PC-3 (cell line): ENCODE results near the gene CMC2. TPM values are rescaled to one million over a fixed set of nuclear protein-coding genes. Genes with fewer than 3 reads are reported as not detected.

Source experiments
- ATAC-seq: fragments of 200-7000 bp; cut with Tn5 transposase; 2 replicates; pipeline ENCODE4 v1.9.1; 2020; ENCODE audit warnings: mild to moderate bottlenecking, moderate library complexity
- BruUV-seq: library from RNA; stranded (reverse); fragments of 400-500 nt; replicated peaks from 2 replicates; lab custom pipeline; 2021; lab: Mats Ljungman, UMichigan
- CTCF ChIA-PET: fragments of 300-600 bp; sonication (Branson Sonifier 250); formaldehyde crosslinking; loops from one replicate; lab custom pipeline; 2022; ENCODE audit warnings: antibody characterized with exemption; lab: Charles Lee
- POLR2A ChIA-PET: fragments of 300-600 bp; sonication (Branson Sonifier 250); formaldehyde crosslinking; loops from one replicate; lab custom pipeline; 2022; ENCODE audit warnings: antibody characterized with exemption; ENCODE audit not compliant: unreplicated experiment; lab: Charles Lee
- DNase-seq: peaks from one replicate; pipeline ENCODE4 v3.0.0-alpha.2; 2015
- H2AFZ ChIP-seq: fragments of 300-600 bp; sonication (generic); 2 replicates; pipeline ENCODE4 v1.6.0; 2016; ENCODE audit warnings: antibody characterized with exemption, low read length
- H3F3A ChIP-seq: fragments of 300-600 bp; sonication (generic); one replicate; pipeline ENCODE4 v1.6.0; 2017; ENCODE audit warnings: antibody characterized with exemption, low read length, control low read depth, mild to moderate bottlenecking; ENCODE audit not compliant: unreplicated experiment
- H3K27ac ChIP-seq: fragments of 300-600 bp; sonication (generic); 2 replicates; pipeline ENCODE4 v1.5.1; 2016; ENCODE audit warnings: mild to moderate bottlenecking, low read length
- H3K27me3 ChIP-seq: fragments of 300-600 bp; sonication (generic); 2 replicates; pipeline ENCODE4 v1.6.1; 2016; ENCODE audit warnings: low read length, mixed read lengths
- H3K36me3 ChIP-seq: fragments of 300-600 bp; sonication (generic); 2 replicates; pipeline ENCODE4 v1.6.1; 2016; ENCODE audit warnings: low read depth, mixed run types, low read length, mixed read lengths
- H3K4me1 ChIP-seq: fragments of 300-600 bp; sonication (generic); 2 replicates; pipeline ENCODE4 v1.5.1; 2016; ENCODE audit warnings: low read length; ENCODE audit not compliant: insufficient read depth
- H3K4me2 ChIP-seq: fragments of 300-600 bp; sonication (generic); 2 replicates; pipeline ENCODE4 v1.6.0; 2016; ENCODE audit warnings: low read length
- H3K4me3 ChIP-seq: fragments of 300-600 bp; sonication (generic); 2 replicates; pipeline ENCODE4 v1.5.1; 2016; ENCODE audit warnings: mild to moderate bottlenecking, low read length, mixed read lengths
- H3K79me2 ChIP-seq: fragments of 300-600 bp; sonication (generic); 2 replicates; pipeline ENCODE4 v1.6.1; 2017; ENCODE audit warnings: low read length, mixed read lengths
- H3K9ac ChIP-seq: fragments of 300-600 bp; sonication (generic); 2 replicates; pipeline ENCODE4 v1.6.0; 2016; ENCODE audit warnings: mild to moderate bottlenecking, low read length
- H3K9me2 ChIP-seq: fragments of 300-600 bp; sonication (generic); replicated peaks from 2 replicates; pipeline ENCODE4 v1.6.1; 2016; ENCODE audit warnings: mixed run types, low read length, mixed read lengths
- H3K9me3 ChIP-seq: fragments of 300-600 bp; sonication (generic); 2 replicates; pipeline ENCODE4 v1.6.1; 2016; ENCODE audit warnings: low read length, mixed read lengths
- H4K20me1 ChIP-seq: fragments of 300-600 bp; sonication (generic); 2 replicates; pipeline ENCODE4 v1.6.1; 2016; ENCODE audit warnings: low read length, mixed read lengths
- EZH2 ChIP-seq: fragments of 300-600 bp; sonication (generic); IDR thresholded peaks from one replicate; pipeline ENCODE4 v1.6.1; 2017; ENCODE audit warnings: antibody characterized with exemption, mild to moderate bottlenecking, low read length; ENCODE audit not compliant: unreplicated experiment
- EZH2phosphoT487 ChIP-seq: fragments of 300-600 bp; sonication (generic); IDR thresholded peaks from 2 replicates; pipeline ENCODE4 v1.6.1; 2018; ENCODE audit warnings: mild to moderate bottlenecking, antibody characterized with exemption, low read length, borderline replicate concordance
- intact Hi-C: fragments of 100-400 bp; cut with micrococcal nuclease; formaldehyde crosslinking; loops from 2 replicates; pipeline ENCODE4 v1.9.0; 2023
- total RNA-seq: library from RNA; depleted of rRNA; stranded (reverse); fragments of >200 nt; gene quantifications from 2 replicates; pipeline ENCODE4 v1.2.3, GENCODE V29; 2014
- TF ChIP-seq, protein P1 (sequence below): fragments of 300-600 bp; sonication (generic); conservative IDR thresholded peaks from 2 replicates; pipeline ENCODE4 v1.5.1; 2017; ENCODE audit warnings: antibody characterized with exemption, low read depth, mild to moderate bottlenecking, low read length

The CMC2 gene
- total RNA-seq, 1 experiment from 2014 or later, result 86.2 TPM

DNA sequence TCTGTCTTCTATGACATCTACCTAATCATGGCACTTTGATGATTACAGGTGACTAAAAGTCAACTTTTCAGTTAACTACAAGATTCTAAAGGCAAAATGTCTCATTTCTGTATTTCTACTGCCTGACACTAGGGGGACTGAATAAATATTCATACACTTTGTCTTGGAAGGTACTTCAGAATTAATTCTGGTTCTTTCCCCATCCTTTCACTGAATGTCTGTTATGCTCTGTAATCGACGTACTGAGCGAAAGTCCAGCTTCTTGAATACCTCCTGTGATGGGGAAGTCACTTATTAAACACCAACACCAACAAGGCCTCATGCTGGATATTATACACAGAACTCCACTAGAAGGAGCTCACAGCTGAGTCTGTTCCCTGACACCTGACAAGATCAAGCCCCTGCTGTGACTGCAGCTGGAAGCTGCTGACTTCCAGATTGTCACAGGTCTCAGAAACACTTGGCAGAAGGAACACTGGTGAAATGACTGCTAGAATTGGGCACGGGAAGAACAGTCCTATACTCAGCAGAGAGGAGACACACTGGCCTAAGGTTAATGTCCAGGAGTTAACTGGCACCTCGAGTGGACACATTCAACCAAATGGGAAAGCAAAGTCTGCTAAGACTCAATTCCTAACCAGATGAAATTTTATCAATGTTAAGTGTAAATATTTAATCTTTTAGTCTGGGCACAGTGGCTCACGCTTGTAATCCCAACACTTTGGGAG is 31.9 kb downstream of the CMC2 start:
- BruUV-seq, result no TSS peak
- no peak overlapping the region for H2AFZ ChIP-seq
- DNase-seq (peak; percentile 6), ATAC-seq (no peak)
- no peak overlapping the region; the same call in 1 of the 2 replicates for H3K27ac ChIP-seq
- H4K20me1 ChIP-seq, result no peaks in the 10 kb centered on the region
- H3K9me2 ChIP-seq, result no peaks in the 10 kb centered on the region
- intact Hi-C loops, result no loop called here
- H3K9ac ChIP-seq, result no peak overlapping the region
- no peak for TF ChIP-seq EZH2
- TF ChIP-seq, protein P1, sequence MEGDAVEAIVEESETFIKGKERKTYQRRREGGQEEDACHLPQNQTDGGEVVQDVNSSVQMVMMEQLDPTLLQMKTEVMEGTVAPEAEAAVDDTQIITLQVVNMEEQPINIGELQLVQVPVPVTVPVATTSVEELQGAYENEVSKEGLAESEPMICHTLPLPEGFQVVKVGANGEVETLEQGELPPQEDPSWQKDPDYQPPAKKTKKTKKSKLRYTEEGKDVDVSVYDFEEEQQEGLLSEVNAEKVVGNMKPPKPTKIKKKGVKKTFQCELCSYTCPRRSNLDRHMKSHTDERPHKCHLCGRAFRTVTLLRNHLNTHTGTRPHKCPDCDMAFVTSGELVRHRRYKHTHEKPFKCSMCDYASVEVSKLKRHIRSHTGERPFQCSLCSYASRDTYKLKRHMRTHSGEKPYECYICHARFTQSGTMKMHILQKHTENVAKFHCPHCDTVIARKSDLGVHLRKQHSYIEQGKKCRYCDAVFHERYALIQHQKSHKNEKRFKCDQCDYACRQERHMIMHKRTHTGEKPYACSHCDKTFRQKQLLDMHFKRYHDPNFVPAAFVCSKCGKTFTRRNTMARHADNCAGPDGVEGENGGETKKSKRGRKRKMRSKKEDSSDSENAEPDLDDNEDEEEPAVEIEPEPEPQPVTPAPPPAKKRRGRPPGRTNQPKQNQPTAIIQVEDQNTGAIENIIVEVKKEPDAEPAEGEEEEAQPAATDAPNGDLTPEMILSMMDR, result peak; percentile 69
- H3K27me3 ChIP-seq, result no peaks in the 10 kb centered on the region
- peaks cover 16% of the 10 kb centered on the region for H3K4me1 ChIP-seq
- H3K36me3 ChIP-seq, result peaks cover 2% of the 10 kb centered on the region; the same call in 1 of the 2 replicates
- no peaks in the 10 kb centered on the region for H3F3A ChIP-seq
- POLR2A ChIA-PET, result no interaction called here
- CTCF ChIA-PET, result no interaction called here
- H3K4me2 ChIP-seq, result no peak overlapping the region
- no peak overlapping the region for H3K4me3 ChIP-seq
- H3K9me3 ChIP-seq, result no peaks in the 10 kb centered on the region
- no peaks in the 10 kb centered on the region for H3K79me2 ChIP-seq

DNA sequence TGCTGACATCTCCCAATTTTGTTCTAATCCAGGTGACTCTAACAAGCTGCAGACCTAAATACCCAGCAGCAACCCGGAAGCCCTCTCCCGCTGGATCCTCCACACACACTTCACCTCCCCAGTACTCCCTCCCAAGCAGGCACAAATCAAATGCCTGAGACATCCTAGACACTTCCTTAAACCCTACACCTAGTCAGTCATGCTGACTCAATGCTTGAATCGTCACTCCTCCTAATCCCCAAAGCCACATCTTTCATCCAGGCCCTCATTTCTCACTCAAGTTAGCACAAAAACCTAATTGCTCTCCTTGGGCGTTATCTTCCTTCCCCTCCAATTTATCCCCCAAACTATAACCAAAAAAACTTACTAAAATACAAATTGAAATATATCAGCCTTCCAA is 32.7 kb downstream of the CMC2 start:
- TF ChIP-seq EZH2phosphoT487 (no peak), EZH2 (no peak)
- TF ChIP-seq, protein P1, result no peak
- Histone ChIP-seq H3K36me3 (peaks cover 2% of the 10 kb centered on the region; the same call in 1 of the 2 replicates), H2AFZ (no peak overlapping the region), H3K9ac (no peak overlapping the region), H3K27ac (peak overlapping the region; percentile 15; the same call in 1 of the 2 replicates), H3K27me3 (no peaks in the 10 kb centered on the region), H3K9me3 (no peaks in the 10 kb centered on the region), H4K20me1 (no peaks in the 10 kb centered on the region), H3K9me2 (no peaks in the 10 kb centered on the region), H3F3A (no peaks in the 10 kb centered on the region), H3K4me1 (peaks cover 16% of the 10 kb centered on the region), H3K79me2 (no peaks in the 10 kb centered on the region), H3K4me2 (no peak overlapping the region), H3K4me3 (no peak overlapping the region)
- intact Hi-C loops, result no loop called here
- no TSS peak for BruUV-seq
- POLR2A ChIA-PET, result no interaction called here
- peak; percentile 32 for DNase-seq
- CTCF ChIA-PET, result no interaction called here
- 0 out of 2 replicates have a peak, but pooled peaks have one; percentile 18 for ATAC-seq

DNA sequence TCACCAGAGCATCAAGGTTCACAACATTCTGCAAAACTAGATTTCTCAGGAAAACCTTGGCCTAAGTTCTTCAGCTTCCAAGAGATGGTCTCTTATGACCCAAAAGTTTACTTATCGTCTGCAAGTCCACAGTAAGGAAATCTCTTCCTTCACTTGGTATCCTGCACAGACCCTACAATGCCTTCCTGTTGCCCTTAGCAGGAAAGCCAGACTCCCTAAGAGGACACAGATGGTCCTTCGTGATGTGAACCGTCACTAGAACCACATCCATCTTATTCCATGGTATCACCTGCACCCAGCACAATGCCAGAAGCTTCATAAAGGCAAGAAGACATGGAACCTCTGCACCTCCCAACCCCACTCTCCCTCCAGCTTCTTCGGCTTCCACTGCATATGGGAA is 34.1 kb downstream of the CMC2 start:
- TF ChIP-seq EZH2phosphoT487 (no peak), EZH2 (no peak)
- TF ChIP-seq, protein P1, result no peak
- H3K9me2 ChIP-seq, result no peaks in the 10 kb centered on the region
- BruUV-seq, result no TSS peak
- H3K9ac ChIP-seq, result no peak overlapping the region
- intact Hi-C loops, result no loop called here
- ATAC-seq, result no peak
- H3K4me1 ChIP-seq, result peaks cover 12% of the 10 kb centered on the region
- no peak overlapping the region for H2AFZ ChIP-seq
- no peaks in the 10 kb centered on the region for H3K9me3 ChIP-seq
- no peaks in the 10 kb centered on the region for H4K20me1 ChIP-seq
- no peak for DNase-seq
- no peak overlapping the region for H3K4me2 ChIP-seq
- CTCF ChIA-PET, result no interaction called here
- POLR2A ChIA-PET, result no interaction called here
- H3K79me2 ChIP-seq, result no peaks in the 10 kb centered on the region
- H3K36me3 ChIP-seq, result peaks cover 2% of the 10 kb centered on the region; the same call in 1 of the 2 replicates
- H3F3A ChIP-seq, result no peaks in the 10 kb centered on the region
- no peak overlapping the region for H3K4me3 ChIP-seq
- H3K27ac ChIP-seq, result no peak overlapping the region
- no peaks in the 10 kb centered on the region for H3K27me3 ChIP-seq
